GM12891 (cell line): ENCODE data around the gene TNKS2.

Source experiments
- POLR2A ChIP-seq: IDR thresholded peaks from 2 replicates; pipeline ENCODE4 v1.6.1; 2011; ENCODE audit warnings: low read depth, low read length, control low read depth
- POLR2AphosphoS5 ChIP-seq: IDR thresholded peaks from 2 replicates; pipeline ENCODE4 v1.6.1; 2011; ENCODE audit warnings: low read depth, low read length, control low read depth
- POU2F2 ChIP-seq: IDR thresholded peaks from 2 replicates; pipeline ENCODE4 v1.6.1; 2011; ENCODE audit warnings: low read depth, mild to moderate bottlenecking, control low read depth, low read length, moderate library complexity
- SPI1 ChIP-seq: IDR thresholded peaks from 2 replicates; pipeline ENCODE4 v1.6.1; 2011; ENCODE audit warnings: low read depth, low read length, control low read depth
- TAF1 ChIP-seq: IDR thresholded peaks from 2 replicates; pipeline ENCODE4 v1.6.1; 2011; ENCODE audit warnings: low read depth, low read length, control low read depth

DNA sequence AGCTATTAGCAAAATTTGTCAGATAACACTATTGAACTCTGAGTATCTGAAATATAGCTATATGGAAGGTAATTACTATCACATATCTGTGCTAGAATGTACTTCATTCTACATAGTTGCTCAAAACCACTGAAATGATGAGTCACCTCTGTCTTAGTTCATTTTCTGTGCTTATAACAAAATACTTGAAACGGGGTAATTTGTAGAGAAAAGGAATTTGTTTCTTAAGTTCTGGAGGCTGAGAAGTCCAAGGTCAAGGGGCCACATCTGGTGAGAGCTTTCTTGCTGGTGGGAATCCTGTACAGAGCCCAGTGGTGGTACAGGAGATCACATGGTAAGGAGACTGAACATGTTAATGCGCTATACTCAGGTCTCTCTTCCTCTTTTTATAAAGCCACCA, 41.9 kb upstream of the TNKS2 start:
- TF ChIP-seq POLR2AphosphoS5 (no peak), POLR2A (no peak), TAF1 (no peak), POU2F2 (no peak), SPI1 (peak; percentile 41)
